Lower leg skin (tissue), 3 donors: ENCODE data around the gene CMSS1.

Experiments used
- CTCF ChIP-seq, 3 donors: fragments of 450-650 bp; IDR thresholded peaks; one replicate each; pipeline ENCODE4 v1.5.1; 2016; ENCODE audit warnings: antibody characterized with exemption in 3 of 3, mild to moderate bottlenecking in 3 of 3, moderate library complexity in 2 of 3
- POLR2A ChIP-seq, 2 donors: fragments of 450-650 bp; IDR thresholded peaks; one replicate each; pipeline ENCODE4 v1.6.1; 2016 to 2017; ENCODE audit warnings: antibody characterized with exemption in 2 of 2, mild to moderate bottlenecking in 1 of 2, moderate library complexity in 1 of 2

DNA sequence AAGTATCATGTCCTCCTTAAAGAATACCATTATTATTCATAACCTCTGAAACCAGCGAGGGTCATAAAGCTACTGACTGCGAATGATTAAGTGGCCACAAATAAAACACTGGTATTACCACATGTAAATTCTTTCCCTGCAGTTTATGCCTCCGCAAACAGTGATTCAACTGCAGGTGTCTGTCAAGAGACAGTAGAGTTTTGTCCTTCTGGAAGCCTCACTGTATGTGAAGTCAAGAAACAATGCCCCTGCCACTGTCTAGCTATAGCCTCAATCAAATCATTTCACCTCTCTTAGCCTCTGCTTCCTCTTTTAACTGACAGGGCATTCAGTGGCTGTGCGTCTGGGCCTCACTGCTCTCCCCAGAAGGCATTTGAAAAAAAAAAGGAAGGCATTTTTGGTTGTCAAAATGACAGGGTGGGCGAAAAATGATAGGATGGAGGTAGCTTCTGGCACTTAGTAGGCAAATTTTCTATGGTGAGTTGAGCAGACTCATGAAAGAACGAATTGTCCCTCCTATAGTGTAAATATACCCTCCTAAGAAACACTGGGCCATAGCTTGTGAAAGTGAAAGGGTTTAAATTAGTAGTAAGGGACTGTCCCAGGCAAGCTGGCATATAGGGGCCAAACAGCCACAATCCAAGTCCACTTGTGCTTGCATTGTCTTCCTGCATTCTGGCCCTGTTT is 229.9 kb downstream of the CMSS1 start:
- TF ChIP-seq CTCF (IDR thresholded peaks at IDR 0.05) (no peak), POLR2A (IDR thresholded peaks at IDR 0.05) (no peak)
